Measurements from ENCODE around the gene ANAPC13.

ANAPC13 gene

GRCh38 chr3:134494495-134494894 lies 8.7 kb upstream of the ANAPC13 start (continued):
- TF ChIP-seq, protein P1, sequence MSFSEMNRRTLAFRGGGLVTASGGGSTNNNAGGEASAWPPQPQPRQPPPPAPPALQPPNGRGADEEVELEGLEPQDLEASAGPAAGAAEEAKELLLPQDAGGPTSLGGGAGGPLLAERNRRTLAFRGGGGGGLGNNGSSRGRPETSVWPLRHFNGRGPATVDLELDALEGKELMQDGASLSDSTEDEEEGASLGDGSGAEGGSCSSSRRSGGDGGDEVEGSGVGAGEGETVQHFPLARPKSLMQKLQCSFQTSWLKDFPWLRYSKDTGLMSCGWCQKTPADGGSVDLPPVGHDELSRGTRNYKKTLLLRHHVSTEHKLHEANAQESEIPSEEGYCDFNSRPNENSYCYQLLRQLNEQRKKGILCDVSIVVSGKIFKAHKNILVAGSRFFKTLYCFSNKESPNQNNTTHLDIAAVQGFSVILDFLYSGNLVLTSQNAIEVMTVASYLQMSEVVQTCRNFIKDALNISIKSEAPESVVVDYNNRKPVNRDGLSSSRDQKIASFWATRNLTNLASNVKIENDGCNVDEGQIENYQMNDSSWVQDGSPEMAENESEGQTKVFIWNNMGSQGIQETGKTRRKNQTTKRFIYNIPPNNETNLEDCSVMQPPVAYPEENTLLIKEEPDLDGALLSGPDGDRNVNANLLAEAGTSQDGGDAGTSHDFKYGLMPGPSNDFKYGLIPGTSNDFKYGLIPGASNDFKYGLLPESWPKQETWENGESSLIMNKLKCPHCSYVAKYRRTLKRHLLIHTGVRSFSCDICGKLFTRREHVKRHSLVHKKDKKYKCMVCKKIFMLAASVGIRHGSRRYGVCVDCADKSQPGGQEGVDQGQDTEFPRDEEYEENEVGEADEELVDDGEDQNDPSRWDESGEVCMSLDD (tag by site-specific recombination; IDR thresholded peaks at IDR 0.05): no peak
- TF ChIP-seq GLIS1 (tag by site-specific recombination; IDR thresholded peaks at IDR 0.05) (no peak), ZNF843 (tag by site-specific recombination; IDR thresholded peaks at IDR 0.05) (no peak)
- TF ChIP-seq, protein P2, sequence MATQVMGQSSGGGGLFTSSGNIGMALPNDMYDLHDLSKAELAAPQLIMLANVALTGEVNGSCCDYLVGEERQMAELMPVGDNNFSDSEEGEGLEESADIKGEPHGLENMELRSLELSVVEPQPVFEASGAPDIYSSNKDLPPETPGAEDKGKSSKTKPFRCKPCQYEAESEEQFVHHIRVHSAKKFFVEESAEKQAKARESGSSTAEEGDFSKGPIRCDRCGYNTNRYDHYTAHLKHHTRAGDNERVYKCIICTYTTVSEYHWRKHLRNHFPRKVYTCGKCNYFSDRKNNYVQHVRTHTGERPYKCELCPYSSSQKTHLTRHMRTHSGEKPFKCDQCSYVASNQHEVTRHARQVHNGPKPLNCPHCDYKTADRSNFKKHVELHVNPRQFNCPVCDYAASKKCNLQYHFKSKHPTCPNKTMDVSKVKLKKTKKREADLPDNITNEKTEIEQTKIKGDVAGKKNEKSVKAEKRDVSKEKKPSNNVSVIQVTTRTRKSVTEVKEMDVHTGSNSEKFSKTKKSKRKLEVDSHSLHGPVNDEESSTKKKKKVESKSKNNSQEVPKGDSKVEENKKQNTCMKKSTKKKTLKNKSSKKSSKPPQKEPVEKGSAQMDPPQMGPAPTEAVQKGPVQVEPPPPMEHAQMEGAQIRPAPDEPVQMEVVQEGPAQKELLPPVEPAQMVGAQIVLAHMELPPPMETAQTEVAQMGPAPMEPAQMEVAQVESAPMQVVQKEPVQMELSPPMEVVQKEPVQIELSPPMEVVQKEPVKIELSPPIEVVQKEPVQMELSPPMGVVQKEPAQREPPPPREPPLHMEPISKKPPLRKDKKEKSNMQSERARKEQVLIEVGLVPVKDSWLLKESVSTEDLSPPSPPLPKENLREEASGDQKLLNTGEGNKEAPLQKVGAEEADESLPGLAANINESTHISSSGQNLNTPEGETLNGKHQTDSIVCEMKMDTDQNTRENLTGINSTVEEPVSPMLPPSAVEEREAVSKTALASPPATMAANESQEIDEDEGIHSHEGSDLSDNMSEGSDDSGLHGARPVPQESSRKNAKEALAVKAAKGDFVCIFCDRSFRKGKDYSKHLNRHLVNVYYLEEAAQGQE (tag by site-specific recombination; IDR thresholded peaks at IDR 0.05): no peak

DNA sequence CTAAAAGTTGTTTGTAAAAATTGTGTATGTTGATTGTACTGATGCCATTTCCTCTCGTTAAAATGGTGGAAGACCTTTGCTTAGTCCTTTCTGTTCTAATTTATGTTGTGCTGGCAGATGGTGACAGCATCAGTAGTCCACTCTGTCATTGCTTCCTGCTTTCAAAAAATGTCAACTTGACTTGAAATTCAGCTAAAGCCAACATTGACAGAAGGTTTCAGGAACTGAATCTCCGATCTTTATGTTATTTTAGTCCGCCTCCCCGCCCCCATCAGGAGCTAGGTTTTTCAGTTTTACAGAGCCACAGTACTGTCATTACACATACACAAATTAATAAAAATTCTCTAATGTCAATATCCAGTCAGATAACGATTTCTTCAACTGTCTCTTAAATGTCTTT lies 1.6 kb upstream of the ANAPC13 start:
- ChIA-PET CTCF (interaction anchor here (1.0 kb wide), 1 partner anchor 178 kb away, joined by 3 read pairs; no protein-coding TSS in a partner anchor), POLR2A (interaction anchor here (1.0 kb wide), 1 partner anchor 113 kb away, joined by 5 read pairs; the partner anchor contains the start of gene AMOTL2)
- Histone ChIP-seq H3K9me3 (ENCODE audit: control insufficient read depth, insufficient read depth, low read depth, low read length) (no peaks in the 10 kb centered on the region), H3K36me3 (ENCODE audit: control insufficient read depth in 2 of 2, insufficient read depth in 1 of 2, low read length in 2 of 2) (peaks cover 0 to 13% of the 10 kb centered on the region in 2 experiments; a peak in 1 of 3 replicates), H3K4me3 (ENCODE audit: low read depth, low read length) (no peak overlapping the region), H3K27ac (ENCODE audit: extremely low read depth, low read depth, low read length) (no peak overlapping the region), H3K4me1 (ENCODE audit: control insufficient read depth, insufficient read depth, low read length) (no peaks in the 10 kb centered on the region)
- TF ChIP-seq ZNF843 (tag by site-specific recombination; IDR thresholded peaks at IDR 0.05) (no peak), PRDM6 (tag by site-specific recombination; IDR thresholded peaks at IDR 0.05) (peak; percentile 55)

DNA sequence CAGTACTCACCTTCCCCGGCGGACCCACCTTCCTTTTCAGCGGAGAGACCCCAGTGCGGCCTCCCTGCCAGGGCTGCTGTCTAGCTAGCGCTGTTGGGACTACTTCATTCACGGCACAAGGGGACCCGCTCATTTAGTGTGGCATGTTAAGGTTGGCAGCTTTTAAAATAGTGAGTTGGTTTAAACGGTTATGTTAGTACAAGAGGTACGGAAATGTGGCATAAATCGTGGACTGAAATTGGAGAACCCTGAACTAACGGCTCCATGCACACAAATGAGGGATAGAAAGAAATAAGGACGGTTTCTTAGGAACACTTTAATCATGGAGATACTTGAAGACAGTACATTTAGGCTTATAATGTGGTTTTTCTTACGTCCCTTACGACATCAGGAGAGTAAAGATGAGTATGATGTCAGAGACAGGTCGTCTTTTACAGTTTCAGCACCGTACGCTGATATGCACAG lies 824 bp upstream of the ANAPC13 start:
- Histone ChIP-seq H3K4me1 (ENCODE audit: control insufficient read depth, insufficient read depth, low read length) (no peaks in the 10 kb centered on the region), H3K36me3 (ENCODE audit: control insufficient read depth in 2 of 2, insufficient read depth in 1 of 2, low read length in 2 of 2) (peaks cover 0 to 21% of the 10 kb centered on the region in 2 experiments; a peak in 1 of 3 replicates), H3K27ac (ENCODE audit: extremely low read depth, low read depth, low read length) (peak overlapping the region; percentile 89), H3K4me3 (ENCODE audit: low read depth, low read length) (peak overlapping the region; percentile 60), H3K9me3 (ENCODE audit: control insufficient read depth, insufficient read depth, low read depth, low read length) (no peaks in the 10 kb centered on the region)
- ChIA-PET CTCF (no interaction called here), POLR2A (interaction anchor here (1.0 to 1.4 kb wide), 4 partner anchors 8 to 1709 kb away, joined by 3 to 5 read pairs (median 4); partner anchors contain the start of genes AMOTL2 and MSL2)
- TF ChIP-seq WT1 (tag by site-specific recombination; IDR thresholded peaks at IDR 0.05): no peak
- no peak for TF ChIP-seq IKZF3 (tag by site-specific recombination; IDR thresholded peaks at IDR 0.05)
- TF ChIP-seq, protein P3, sequence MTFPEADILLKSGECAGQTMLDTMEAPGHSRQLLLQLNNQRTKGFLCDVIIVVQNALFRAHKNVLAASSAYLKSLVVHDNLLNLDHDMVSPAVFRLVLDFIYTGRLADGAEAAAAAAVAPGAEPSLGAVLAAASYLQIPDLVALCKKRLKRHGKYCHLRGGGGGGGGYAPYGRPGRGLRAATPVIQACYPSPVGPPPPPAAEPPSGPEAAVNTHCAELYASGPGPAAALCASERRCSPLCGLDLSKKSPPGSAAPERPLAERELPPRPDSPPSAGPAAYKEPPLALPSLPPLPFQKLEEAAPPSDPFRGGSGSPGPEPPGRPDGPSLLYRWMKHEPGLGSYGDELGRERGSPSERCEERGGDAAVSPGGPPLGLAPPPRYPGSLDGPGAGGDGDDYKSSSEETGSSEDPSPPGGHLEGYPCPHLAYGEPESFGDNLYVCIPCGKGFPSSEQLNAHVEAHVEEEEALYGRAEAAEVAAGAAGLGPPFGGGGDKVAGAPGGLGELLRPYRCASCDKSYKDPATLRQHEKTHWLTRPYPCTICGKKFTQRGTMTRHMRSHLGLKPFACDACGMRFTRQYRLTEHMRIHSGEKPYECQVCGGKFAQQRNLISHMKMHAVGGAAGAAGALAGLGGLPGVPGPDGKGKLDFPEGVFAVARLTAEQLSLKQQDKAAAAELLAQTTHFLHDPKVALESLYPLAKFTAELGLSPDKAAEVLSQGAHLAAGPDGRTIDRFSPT (tag by site-specific recombination; IDR thresholded peaks at IDR 0.05): 0 out of 2 replicates have a peak, but pooled peaks have one; percentile 13
- no peak for TF ChIP-seq ZFP3 (tag by site-specific recombination; IDR thresholded peaks at IDR 0.05; ENCODE audit: low read depth)
- no peak for TF ChIP-seq ZNF660 (tag by site-specific recombination; IDR thresholded peaks at IDR 0.05)
- 0 out of 2 replicates have a peak, but pooled peaks have one; percentile 3 for TF ChIP-seq ATF2 (tag by site-specific recombination; IDR thresholded peaks at IDR 0.05; ENCODE audit: low read depth)
- peak; percentile 63; the same call in 1 of the 2 replicates for TF ChIP-seq ZBTB21 (tag by site-specific recombination; IDR thresholded peaks at IDR 0.05)
- 0 out of 2 replicates have a peak, but pooled peaks have one; percentile 4 for TF ChIP-seq ZNF501 (tag by site-specific recombination; IDR thresholded peaks at IDR 0.05)
- TF ChIP-seq ZNF274 (IDR thresholded peaks at IDR 0.05; ENCODE audit: low read length): no peak
- TF ChIP-seq ZNF274 (tag by site-specific recombination; IDR thresholded peaks at IDR 0.05; ENCODE audit: borderline replicate concordance): no peak
- TF ChIP-seq, protein P4, sequence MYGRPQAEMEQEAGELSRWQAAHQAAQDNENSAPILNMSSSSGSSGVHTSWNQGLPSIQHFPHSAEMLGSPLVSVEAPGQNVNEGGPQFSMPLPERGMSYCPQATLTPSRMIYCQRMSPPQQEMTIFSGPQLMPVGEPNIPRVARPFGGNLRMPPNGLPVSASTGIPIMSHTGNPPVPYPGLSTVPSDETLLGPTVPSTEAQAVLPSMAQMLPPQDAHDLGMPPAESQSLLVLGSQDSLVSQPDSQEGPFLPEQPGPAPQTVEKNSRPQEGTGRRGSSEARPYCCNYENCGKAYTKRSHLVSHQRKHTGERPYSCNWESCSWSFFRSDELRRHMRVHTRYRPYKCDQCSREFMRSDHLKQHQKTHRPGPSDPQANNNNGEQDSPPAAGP (tag by site-specific recombination; IDR thresholded peaks at IDR 0.05): no peak
- no peak for TF ChIP-seq ZNF707 (tag by site-specific recombination; IDR thresholded peaks at IDR 0.05)
- TF ChIP-seq GLI4 (tag by site-specific recombination; IDR thresholded peaks at IDR 0.05): no peak
- peak; percentile 79 for TF ChIP-seq ZNF629 (tag by site-specific recombination; IDR thresholded peaks at IDR 0.05)
- TF ChIP-seq FEZF1 (tag by site-specific recombination; IDR thresholded peaks at IDR 0.05): peak; percentile 13; the same call in 1 of the 2 replicates

All from HEK293 (cell line).